SH-SY5Y (cell line): ENCODE results near the gene RASAL2.

Experiments
- GATA2 ChIP-seq: IDR thresholded peaks from 2 replicates; pipeline ENCODE4 v1.6.1; 2011; ENCODE audit warnings: mild to moderate bottlenecking, low read depth, low read length
- GATA3 ChIP-seq: IDR thresholded peaks from 2 replicates; pipeline ENCODE4 v1.6.1; 2011; ENCODE audit warnings: low read depth, mild to moderate bottlenecking, low read length, moderate library complexity

GRCh38 chr1:178382372-178382771, 288.5 kb downstream of the RASAL2 start:
- TF ChIP-seq GATA3 (no peak), GATA2 (no peak)
